Activated CD8-positive, alpha-beta memory T cell treated with anti-CD3 and anti-CD28 coated beads, Interleukin-2, amount 10 ng/mL, durations not matched to agents 7 days and 5 days (primary cell): ENCODE results near the gene WWC2. TPM values are rescaled to one million over a fixed set of nuclear protein-coding genes. Genes with fewer than 3 reads are reported as not detected.

Experiments used
- ATAC-seq: fragments of 150-1000 bp; cut with Tn5 transposase; one replicate; pipeline ENCODE4 v1.10.0; 2021; ENCODE audit warnings: moderate library complexity
- CTCF ChIA-PET: fragments of 350-600 bp; sonication (Branson Sonifier 250); formaldehyde crosslinking; loops from one replicate; lab custom pipeline; 2021; ENCODE audit warnings: antibody characterized with exemption; lab: Charles Lee
- DNase-seq: peaks from one replicate; pipeline ENCODE4 v3.0.0-alpha.2; 2020
- H3K27ac Mint-ChIP-seq: one replicate; pipeline ENCODE4 v1.8.0; 2021; ENCODE audit warnings: mild to moderate bottlenecking, mixed read lengths
- H3K27me3 Mint-ChIP-seq: one replicate; pipeline ENCODE4 v1.8.0; 2021; ENCODE audit warnings: mixed read lengths
- H3K36me3 Mint-ChIP-seq: one replicate; pipeline ENCODE4 v1.8.0; 2021; ENCODE audit warnings: mild to moderate bottlenecking, mixed read lengths
- H3K4me1 Mint-ChIP-seq: one replicate; pipeline ENCODE4 v1.8.0; 2021; ENCODE audit warnings: mixed read lengths
- H3K4me3 Mint-ChIP-seq: one replicate; pipeline ENCODE4 v1.8.0; 2021; ENCODE audit warnings: mild to moderate bottlenecking, moderate library complexity, mixed read lengths
- H3K9me3 Mint-ChIP-seq: one replicate; pipeline ENCODE4 v1.8.0; 2022; ENCODE audit warnings: low read depth, mixed read lengths
- total RNA-seq, 2 experiments: library from RNA; stranded (reverse); gene quantifications; one replicate each; pipeline ENCODE4 v1.2.3, GENCODE V29; 2021

WWC2 gene
- total RNA-seq, 2 experiments from 2014 or later: 0.05 to 0.20 TPM

- Mint-ChIP-seq H3K4me1 (no peaks in the 10 kb centered on the region), H3K27ac (no peak overlapping the region), H3K9me3 (no peaks in the 10 kb centered on the region), H3K36me3 (no peaks in the 10 kb centered on the region), H3K27me3 (no peaks in the 10 kb centered on the region), H3K4me3 (no peak overlapping the region)
- CTCF ChIA-PET: no interaction called here
- ATAC-seq: no peak
- no peak for DNase-seq
Observed at GRCh38 chr4:183364025-183364424, 265.0 kb downstream of the WWC2 start.

- CTCF ChIA-PET: no interaction called here
- Mint-ChIP-seq H3K9me3 (no peaks in the 10 kb centered on the region), H3K27ac (no peak overlapping the region), H3K36me3 (no peaks in the 10 kb centered on the region), H3K4me1 (no peaks in the 10 kb centered on the region), H3K27me3 (no peaks in the 10 kb centered on the region), H3K4me3 (no peak overlapping the region)
- ATAC-seq: no peak
- no peak for DNase-seq
Observed at GRCh38 chr4:183366206-183366835, 267.3 kb downstream of the WWC2 start.

- no peak overlapping the region for H3K27ac Mint-ChIP-seq
- no peaks in the 10 kb centered on the region for H3K9me3 Mint-ChIP-seq
- DNase-seq (no peak), ATAC-seq (no peak)
- no peaks in the 10 kb centered on the region for H3K36me3 Mint-ChIP-seq
- no peaks in the 10 kb centered on the region for H3K4me1 Mint-ChIP-seq
- H3K4me3 Mint-ChIP-seq: no peak overlapping the region
- H3K27me3 Mint-ChIP-seq: peaks cover 10% of the 10 kb centered on the region
- CTCF ChIA-PET: no interaction called here
Observed at GRCh38 chr4:183369073-183369472, 270.0 kb downstream of the WWC2 start.

Other genes with a start within 250 kb of the WWC2 start
- 10 to 100 TPM; 66.6 to 85.1 TPM for gene DCTD, start 181.9 kb upstream of the WWC2 start, total RNA-seq
- not detected for gene CLDN22, start 221.0 kb downstream of the WWC2 start, total RNA-seq
- not detected for gene CLDN24, start 223.2 kb downstream of the WWC2 start, total RNA-seq